HCT116 (cell line): ENCODE measurements around the gene ZNF423. TPM values are rescaled to one million over a fixed set of nuclear protein-coding genes. Genes with fewer than 3 reads are reported as not detected.

Source experiments
- ATAC-seq: fragments of 200-7000 bp; cut with Tn5 transposase; 2 replicates; pipeline ENCODE4 v1.9.1; 2020; ENCODE audit warnings: mild to moderate bottlenecking, moderate library complexity
- BruUV-seq: library from RNA; stranded (reverse); fragments of 400-500 nt; replicated peaks from 2 replicates; lab custom pipeline; 2021; lab: Mats Ljungman, UMichigan
- CTCF ChIA-PET: fragments of 300-600 bp; sonication (Branson Sonifier 250); formaldehyde crosslinking; loops from one replicate; lab custom pipeline; 2021; ENCODE audit warnings: antibody characterized with exemption; lab: Charles Lee
- POLR2A ChIA-PET: fragments of 300-600, 350-600 bp; sonication (Branson Sonifier 250); formaldehyde crosslinking; loops from one replicate; lab custom pipeline; 2021; ENCODE audit warnings: antibody characterized with exemption; lab: Charles Lee
- RAD21 ChIA-PET, 2 experiments: fragments of 300-600 bp; sonication (Branson Sonifier 250); formaldehyde crosslinking; loops; one replicate each; lab custom pipeline; 2023; ENCODE audit warnings: low total read pairs in 2 of 2; ENCODE audit not compliant: uncharacterized antibody in 2 of 2, unreplicated experiment in 2 of 2, low non-redundant PET in 1 of 2; lab: Charles Lee
- DNase-seq: peaks from one replicate; pipeline ENCODE4 v3.0.0-alpha.2; 2010; ENCODE audit warnings: low read depth, low spot score
- H2AFZ ChIP-seq: fragments of 200-600 bp; shearing (Covaris generic), sonication (generic); 2 replicates; pipeline ENCODE4 v1.6.1; 2017; ENCODE audit warnings: low read depth, mixed run types, mixed read lengths, antibody characterized with exemption, low read length; ENCODE audit not compliant: poor library complexity, severe bottlenecking
- H3K27ac ChIP-seq: 2 replicates; pipeline ENCODE4 v1.5.1; 2012; ENCODE audit warnings: low read depth, low read length
- H3K27me3 ChIP-seq: fragments of 200-600 bp; sonication (generic); 2 replicates; pipeline ENCODE4 v1.6.1; 2016; ENCODE audit warnings: mixed run types, low read length, mixed read lengths; ENCODE audit not compliant: insufficient read depth
- H3K36me3 ChIP-seq, 2 experiments: fragments of 200-500 bp in 1 of 2; fragments of 200-600 bp in 1 of 2; sonication (Bioruptor generic) in 1 of 2; sonication (generic) in 1 of 2; 2 replicates each; pipeline versions ENCODE4 v1.5.1 to v1.6.1; 2014 to 2016; ENCODE audit warnings: low read length in 2 of 2, inconsistent platforms in 1 of 2, mixed read lengths in 1 of 2, mixed run types in 1 of 2; ENCODE audit not compliant: insufficient read depth in 2 of 2, control insufficient read depth in 1 of 2
- H3K4me1 ChIP-seq, 2 experiments: fragments of 200-600 bp in 1 of 2; sonication (generic) in 1 of 2; 2 replicates each; pipeline versions ENCODE4 v1.5.1 to v1.6.1; 2012 to 2017; ENCODE audit warnings: low read length in 2 of 2, inconsistent platforms in 1 of 2, mild to moderate bottlenecking in 1 of 2, mixed read lengths in 1 of 2, mixed run types in 1 of 2, moderate library complexity in 1 of 2; ENCODE audit not compliant: insufficient read depth in 2 of 2, control insufficient read depth in 1 of 2
- H3K4me2 ChIP-seq: fragments of 200-600 bp; sonication (generic); 2 replicates; pipeline ENCODE4 v1.6.1; 2017; ENCODE audit warnings: mixed run types, low read length, mixed read lengths
- H3K4me3 ChIP-seq, 2 experiments: fragments of 200-600 bp in 1 of 2; sonication (generic) in 1 of 2; replicated peaks in 1 of 2; 2 replicates each; pipeline ENCODE4 v1.5.1; 2011 to 2016; ENCODE audit warnings: low read length in 2 of 2, control low read depth in 1 of 2, low read depth in 1 of 2, mild to moderate bottlenecking in 1 of 2, mixed read lengths in 1 of 2, mixed run types in 1 of 2
- H3K79me2 ChIP-seq: fragments of 200-600 bp; sonication (generic); 2 replicates; pipeline ENCODE4 v1.6.1; 2017; ENCODE audit warnings: mild to moderate bottlenecking, mixed run types, low read length, moderate library complexity, mixed read lengths; ENCODE audit not compliant: insufficient read depth
- H3K9ac ChIP-seq: fragments of 200-600 bp; sonication (generic); 2 replicates; pipeline ENCODE4 v1.6.1; 2016; ENCODE audit warnings: low read length, mixed read lengths
- H3K9me2 ChIP-seq: fragments of 200-600 bp; sonication (generic), shearing (Covaris generic); 2 replicates; pipeline ENCODE4 v1.6.1; 2017; ENCODE audit warnings: mixed run types, mild to moderate bottlenecking, moderate library complexity; ENCODE audit not compliant: insufficient read depth
- H3K9me3 ChIP-seq, 2 experiments: fragments of 200-500 bp in 1 of 2; fragments of 200-600 bp in 1 of 2; sonication (Bioruptor generic) in 1 of 2; sonication (generic) in 1 of 2; 2 replicates each; pipeline ENCODE4 v1.6.1; 2014 to 2017; ENCODE audit warnings: low read length in 2 of 2, mixed read lengths in 2 of 2, inconsistent platforms in 1 of 2, low read depth in 1 of 2, mild to moderate bottlenecking in 1 of 2, mixed run types in 1 of 2, moderate library complexity in 1 of 2; ENCODE audit not compliant: control insufficient read depth in 1 of 2, insufficient read depth in 1 of 2
- H4K20me1 ChIP-seq: fragments of 200-600 bp; sonication (generic), shearing (Covaris generic); 2 replicates; pipeline ENCODE4 v1.6.1; 2017; ENCODE audit warnings: mixed run types, mild to moderate bottlenecking, moderate library complexity; ENCODE audit not compliant: insufficient read depth
- ATF3 ChIP-seq: IDR thresholded peaks from 2 replicates; pipeline ENCODE4 v1.6.1; 2012
- CEBPB ChIP-seq: IDR thresholded peaks from 2 replicates; pipeline ENCODE4 v1.6.1; 2012; ENCODE audit warnings: low read depth
- CTCF ChIP-seq, 3 experiments: fragments of 200-600 bp in 1 of 3; sonication (generic) in 1 of 3; IDR thresholded peaks in 2 of 3; conservative IDR thresholded peaks in 1 of 3; 2 replicates each; pipeline ENCODE4 v1.5.1; 2012 to 2017; ENCODE audit warnings: low read depth in 2 of 3, low read length in 2 of 3, antibody characterized with exemption in 1 of 3, borderline replicate concordance in 1 of 3, control low read depth in 1 of 3, mild to moderate bottlenecking in 1 of 3, mixed read lengths in 1 of 3, mixed run types in 1 of 3, moderate library complexity in 1 of 3; ENCODE audit not compliant: insufficient read depth in 1 of 3
- EGR1 ChIP-seq: IDR thresholded peaks from 2 replicates; pipeline ENCODE4 v1.6.1; 2012; ENCODE audit warnings: low read depth
- ELF1 ChIP-seq: IDR thresholded peaks from 2 replicates; pipeline ENCODE4 v1.6.1; 2012; ENCODE audit warnings: low read depth, borderline replicate concordance
- EZH2phosphoT487 ChIP-seq: fragments of 200-600 bp; IDR thresholded peaks from 2 replicates; pipeline ENCODE4 v1.6.1; 2018; ENCODE audit warnings: antibody characterized with exemption, borderline replicate concordance
- JUND ChIP-seq: IDR thresholded peaks from 2 replicates; pipeline ENCODE4 v1.6.1; 2012
- POLR2A ChIP-seq: IDR thresholded peaks from 2 replicates; pipeline ENCODE4 v1.7.0; 2011; ENCODE audit warnings: borderline replicate concordance; ENCODE audit not compliant: insufficient read depth, insufficient read length; ENCODE audit errors: extremely low read depth
- REST ChIP-seq: IDR thresholded peaks from 2 replicates; pipeline ENCODE4 v1.6.1; 2012; ENCODE audit warnings: low read depth
- SIN3A ChIP-seq: IDR thresholded peaks from 2 replicates; pipeline ENCODE4 v1.6.1; 2012; ENCODE audit warnings: low read depth
- SP1 ChIP-seq: IDR thresholded peaks from 2 replicates; pipeline ENCODE4 v1.6.1; 2012; ENCODE audit warnings: low read depth
- SRF ChIP-seq: IDR thresholded peaks from 2 replicates; pipeline ENCODE4 v1.6.1; 2012; ENCODE audit warnings: low read depth
- TCF7L2 ChIP-seq: IDR thresholded peaks from 2 replicates; pipeline ENCODE4 v1.7.0; 2011; ENCODE audit warnings: borderline replicate concordance, inconsistent platforms; ENCODE audit not compliant: insufficient read depth, insufficient read length; ENCODE audit errors: extremely low read depth
- ZBTB33 ChIP-seq: IDR thresholded peaks from 2 replicates; pipeline ENCODE4 v1.6.1; 2011; ENCODE audit warnings: mild to moderate bottlenecking, low read length, moderate library complexity; ENCODE audit not compliant: insufficient replicate concordance; ENCODE audit errors: extremely low read depth
- ZNF274 ChIP-seq: fragments of 200-500 bp; sonication (Bioruptor generic); IDR thresholded peaks from 2 replicates; pipeline ENCODE4 v1.6.1; 2014; ENCODE audit warnings: mild to moderate bottlenecking, low read depth, low read length, inconsistent platforms
- intact Hi-C: fragments of 100-400 bp; cut with micrococcal nuclease; formaldehyde crosslinking; loops from 2 replicates; pipeline ENCODE4 v1.10.0; 2022
- total RNA-seq: library from RNA; stranded (reverse); gene quantifications from one replicate; pipeline ENCODE4 v1.2.1, GENCODE V29; 2021; ENCODE audit not compliant: unreplicated experiment

Gene ZNF423
- total RNA-seq, 1 experiment from 2014 or later, result 0.22 TPM

- Histone ChIP-seq H3K9me2 (no peaks in the 10 kb centered on the region), H3K27ac (no peak overlapping the region), H3K4me3 (no peak overlapping the region), H3K27me3 (peaks cover 39% of the 10 kb centered on the region), H3K79me2 (no peaks in the 10 kb centered on the region), H4K20me1 (no peaks in the 10 kb centered on the region), H3K9me3 (no peaks in the 10 kb centered on the region), H3K4me1 (no peaks in the 10 kb centered on the region), H3K4me2 (no peak overlapping the region), H3K9ac (no peak overlapping the region), H3K36me3 (no peaks in the 10 kb centered on the region), H2AFZ (no peak overlapping the region)
- no peak for TF ChIP-seq CEBPB
- TF ChIP-seq SIN3A, result no peak
- no peak for TF ChIP-seq TCF7L2
- no peak for TF ChIP-seq CTCF (IDR thresholded peaks at IDR 0.05 in 2 of 3, conservative IDR thresholded peaks at IDR 0.05 in 1 of 3; ENCODE audit: borderline replicate concordance in 1 of 3, insufficient read depth in 1 of 3, low read depth in 2 of 3, low read length in 2 of 3)
- TF ChIP-seq ZNF274, result no peak
- no peak for TF ChIP-seq EGR1
- TF ChIP-seq ATF3, result no peak
- TF ChIP-seq ELF1, result no peak
- no peak for TF ChIP-seq EZH2phosphoT487
- no peak for TF ChIP-seq SRF
- TF ChIP-seq JUND, result no peak
- no peak for TF ChIP-seq ZBTB33
- TF ChIP-seq REST, result no peak
- no peak for TF ChIP-seq POLR2A
- no peak for TF ChIP-seq SP1
- ChIA-PET POLR2A (no interaction called here), CTCF (interaction anchor here (1.3 kb wide), 1 partner anchor 11 kb away, joined by 4 read pairs; no protein-coding TSS in a partner anchor), RAD21 (no interaction called here)
- BruUV-seq, result no TSS peak
- intact Hi-C loops, result no loop called here
- ATAC-seq (no peak), DNase-seq (no peak)
These were observed 274.1 kb downstream of the ZNF423 start for GRCh38 chr16:49581630-49582298.
